GM23338 (cell line): ENCODE data around the gene TAS2R19.

Experiments
- POLR2AphosphoS5 ChIP-seq: IDR thresholded peaks from 2 replicates; pipeline ENCODE4 v1.6.1; 2016; ENCODE audit warnings: antibody characterized with exemption, low read depth
- TF ChIP-seq, protein P1 (sequence below), 2 experiments: fragments of 200-600 bp in 1 of 2; sonication (generic) in 1 of 2; conservative IDR thresholded peaks; 2 replicates each; pipeline versions ENCODE4 v1.5.1 to v1.6.1; 2016 to 2017; ENCODE audit warnings: antibody characterized with exemption in 2 of 2, low read depth in 2 of 2, mild to moderate bottlenecking in 2 of 2, moderate library complexity in 1 of 2
- TF ChIP-seq, protein P2 (sequence below): IDR thresholded peaks from one replicate; pipeline ENCODE4 v1.6.1; 2018; ENCODE audit warnings: antibody characterized with exemption; ENCODE audit not compliant: unreplicated experiment

DNA sequence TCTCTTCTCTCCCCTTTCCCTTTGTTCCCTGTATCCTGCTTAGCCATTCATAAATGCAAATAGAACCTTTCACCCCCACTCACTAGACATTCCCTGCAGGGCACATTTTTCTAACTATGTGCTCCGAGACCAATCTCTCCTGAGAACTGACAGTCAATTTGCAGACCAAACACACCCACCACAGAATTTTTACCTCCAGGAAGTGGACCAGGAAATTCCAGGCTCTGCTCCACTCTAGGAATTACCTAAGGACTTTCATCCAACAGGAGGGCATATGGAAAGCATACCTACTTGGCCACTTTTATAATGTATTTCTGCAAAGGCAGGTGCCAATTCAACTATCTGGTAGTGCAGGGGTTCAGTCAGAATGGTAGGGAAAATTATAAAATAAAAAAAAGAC is 48.6 kb upstream of the TAS2R19 start:
- TF ChIP-seq, protein P1, sequence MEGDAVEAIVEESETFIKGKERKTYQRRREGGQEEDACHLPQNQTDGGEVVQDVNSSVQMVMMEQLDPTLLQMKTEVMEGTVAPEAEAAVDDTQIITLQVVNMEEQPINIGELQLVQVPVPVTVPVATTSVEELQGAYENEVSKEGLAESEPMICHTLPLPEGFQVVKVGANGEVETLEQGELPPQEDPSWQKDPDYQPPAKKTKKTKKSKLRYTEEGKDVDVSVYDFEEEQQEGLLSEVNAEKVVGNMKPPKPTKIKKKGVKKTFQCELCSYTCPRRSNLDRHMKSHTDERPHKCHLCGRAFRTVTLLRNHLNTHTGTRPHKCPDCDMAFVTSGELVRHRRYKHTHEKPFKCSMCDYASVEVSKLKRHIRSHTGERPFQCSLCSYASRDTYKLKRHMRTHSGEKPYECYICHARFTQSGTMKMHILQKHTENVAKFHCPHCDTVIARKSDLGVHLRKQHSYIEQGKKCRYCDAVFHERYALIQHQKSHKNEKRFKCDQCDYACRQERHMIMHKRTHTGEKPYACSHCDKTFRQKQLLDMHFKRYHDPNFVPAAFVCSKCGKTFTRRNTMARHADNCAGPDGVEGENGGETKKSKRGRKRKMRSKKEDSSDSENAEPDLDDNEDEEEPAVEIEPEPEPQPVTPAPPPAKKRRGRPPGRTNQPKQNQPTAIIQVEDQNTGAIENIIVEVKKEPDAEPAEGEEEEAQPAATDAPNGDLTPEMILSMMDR (conservative IDR thresholded peaks at IDR 0.05; ENCODE audit: low read depth in 2 of 2): no peak
- TF ChIP-seq, protein P2, sequence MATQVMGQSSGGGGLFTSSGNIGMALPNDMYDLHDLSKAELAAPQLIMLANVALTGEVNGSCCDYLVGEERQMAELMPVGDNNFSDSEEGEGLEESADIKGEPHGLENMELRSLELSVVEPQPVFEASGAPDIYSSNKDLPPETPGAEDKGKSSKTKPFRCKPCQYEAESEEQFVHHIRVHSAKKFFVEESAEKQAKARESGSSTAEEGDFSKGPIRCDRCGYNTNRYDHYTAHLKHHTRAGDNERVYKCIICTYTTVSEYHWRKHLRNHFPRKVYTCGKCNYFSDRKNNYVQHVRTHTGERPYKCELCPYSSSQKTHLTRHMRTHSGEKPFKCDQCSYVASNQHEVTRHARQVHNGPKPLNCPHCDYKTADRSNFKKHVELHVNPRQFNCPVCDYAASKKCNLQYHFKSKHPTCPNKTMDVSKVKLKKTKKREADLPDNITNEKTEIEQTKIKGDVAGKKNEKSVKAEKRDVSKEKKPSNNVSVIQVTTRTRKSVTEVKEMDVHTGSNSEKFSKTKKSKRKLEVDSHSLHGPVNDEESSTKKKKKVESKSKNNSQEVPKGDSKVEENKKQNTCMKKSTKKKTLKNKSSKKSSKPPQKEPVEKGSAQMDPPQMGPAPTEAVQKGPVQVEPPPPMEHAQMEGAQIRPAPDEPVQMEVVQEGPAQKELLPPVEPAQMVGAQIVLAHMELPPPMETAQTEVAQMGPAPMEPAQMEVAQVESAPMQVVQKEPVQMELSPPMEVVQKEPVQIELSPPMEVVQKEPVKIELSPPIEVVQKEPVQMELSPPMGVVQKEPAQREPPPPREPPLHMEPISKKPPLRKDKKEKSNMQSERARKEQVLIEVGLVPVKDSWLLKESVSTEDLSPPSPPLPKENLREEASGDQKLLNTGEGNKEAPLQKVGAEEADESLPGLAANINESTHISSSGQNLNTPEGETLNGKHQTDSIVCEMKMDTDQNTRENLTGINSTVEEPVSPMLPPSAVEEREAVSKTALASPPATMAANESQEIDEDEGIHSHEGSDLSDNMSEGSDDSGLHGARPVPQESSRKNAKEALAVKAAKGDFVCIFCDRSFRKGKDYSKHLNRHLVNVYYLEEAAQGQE: no peak
- no peak for TF ChIP-seq POLR2AphosphoS5
